LHCN-M2 (cell line): ENCODE results near the gene MRAP. TPM values are rescaled to one million over a fixed set of nuclear protein-coding genes. Genes with fewer than 3 reads are reported as not detected.

Source experiments
- DNase-seq: peaks from one replicate; pipeline ENCODE4 v3.0.0-alpha.2; 2012; ENCODE audit warnings: low read depth
- total RNA-seq: library from RNA; depleted of rRNA; stranded (reverse); fragments of >200 nt; gene quantifications from 2 replicates; pipeline ENCODE4 v1.2.3, GENCODE V29; 2014; rRNA removed

Gene MRAP
- total RNA-seq, 1 experiment from 2014 or later, result not detected

DNA sequence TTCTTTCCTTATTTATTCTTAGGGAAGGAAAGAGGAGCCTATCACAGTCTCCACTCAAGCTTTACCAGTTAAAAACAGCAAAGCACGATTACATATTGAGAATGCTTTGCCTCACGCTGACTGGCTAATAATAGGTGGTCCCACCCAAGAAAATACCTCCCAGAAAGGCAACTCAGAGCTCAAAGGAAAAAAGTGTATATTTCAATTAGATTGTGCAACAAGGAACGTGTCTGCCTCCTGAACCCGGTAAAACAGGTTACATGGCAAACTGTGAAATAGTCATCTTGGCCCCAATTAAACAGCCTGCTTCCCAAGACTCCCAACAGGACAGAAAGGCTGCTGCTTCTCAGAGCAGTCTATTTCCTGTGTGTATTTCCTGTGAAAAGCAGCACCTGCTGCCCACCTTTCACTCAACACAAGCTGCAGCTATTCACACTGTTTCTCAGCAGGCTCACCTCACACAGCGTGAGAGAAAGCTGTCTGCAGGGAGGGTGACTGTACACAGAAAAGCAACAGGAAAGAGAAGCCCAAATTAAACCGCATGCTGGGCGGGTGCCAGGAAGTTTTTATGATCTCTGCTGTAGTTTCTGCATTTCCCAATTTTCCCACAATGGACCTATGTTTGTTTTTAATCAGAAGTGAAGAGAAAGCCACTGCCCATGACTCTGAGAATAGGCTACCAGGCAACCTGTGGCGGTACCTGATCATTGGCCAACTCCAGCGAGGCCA is 50.1 kb downstream of the MRAP start:
- no peak for DNase-seq

DNA sequence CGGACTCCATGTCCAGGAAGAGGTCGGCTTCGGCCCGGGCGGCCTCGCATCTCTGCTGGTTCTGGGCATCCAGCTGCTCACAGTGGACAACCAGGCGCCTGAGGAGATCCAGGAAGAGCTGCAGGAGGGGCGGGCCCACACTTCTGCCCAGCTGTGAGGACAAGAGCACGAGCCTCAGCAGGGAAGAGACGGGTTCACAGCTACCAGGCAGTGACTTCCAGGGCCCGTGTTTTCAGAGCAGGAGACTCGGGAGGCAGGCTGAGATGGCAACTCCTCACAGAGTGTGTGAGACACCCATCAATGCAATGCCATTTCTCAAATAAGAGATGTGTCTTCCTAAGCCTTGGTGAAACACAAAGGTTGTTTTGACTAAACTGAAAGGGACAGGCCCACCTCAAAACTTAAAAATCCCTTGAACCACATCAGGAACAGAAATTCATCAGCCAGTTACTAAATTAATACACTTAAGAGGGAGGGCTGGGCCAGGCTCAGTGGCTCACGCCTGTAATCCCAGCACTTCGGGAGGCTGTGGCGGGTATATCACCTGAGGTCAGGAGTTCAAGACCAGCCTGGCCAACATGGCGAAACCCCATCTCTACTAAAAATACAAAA is 50.8 kb downstream of the MRAP start:
- DNase-seq, result no peak

DNA sequence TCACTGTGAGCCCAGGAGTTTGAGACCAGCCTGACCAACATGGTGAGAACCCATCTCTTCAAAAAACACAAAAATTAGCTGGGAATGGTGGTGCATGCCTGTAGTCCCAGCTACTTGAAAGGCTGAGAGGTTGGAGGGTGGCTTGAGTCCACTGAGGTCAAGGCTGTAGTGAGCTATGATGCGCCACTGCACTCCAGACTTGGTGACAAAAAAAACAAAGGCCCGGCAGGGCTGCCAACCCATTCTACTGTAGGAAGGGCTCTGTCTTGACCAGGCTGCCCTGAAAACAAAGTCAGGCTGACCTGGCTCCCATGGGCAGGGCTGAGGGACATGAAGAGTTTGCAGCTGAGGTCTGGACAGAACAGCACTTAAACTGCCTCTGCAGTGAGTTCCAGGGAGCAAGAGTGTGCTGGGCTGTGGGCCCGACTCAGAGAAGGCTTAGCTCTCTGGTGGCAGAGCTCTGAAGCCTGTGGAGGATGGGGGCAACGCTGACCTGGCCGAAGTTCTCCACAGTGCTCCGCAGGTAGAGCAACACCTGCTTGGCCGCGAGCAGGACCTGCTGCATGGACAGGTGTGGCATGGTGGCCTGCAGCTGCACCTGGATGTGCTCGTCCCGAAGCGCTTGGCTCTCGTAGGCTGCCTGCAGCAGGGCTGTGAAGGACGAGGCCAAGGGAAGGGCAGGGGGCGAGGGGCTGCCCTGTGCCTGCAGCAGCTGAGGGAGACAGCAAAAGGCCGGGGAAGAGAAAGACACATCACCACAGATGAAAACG is 51.7 kb downstream of the MRAP start:
- no peak for DNase-seq

DNA sequence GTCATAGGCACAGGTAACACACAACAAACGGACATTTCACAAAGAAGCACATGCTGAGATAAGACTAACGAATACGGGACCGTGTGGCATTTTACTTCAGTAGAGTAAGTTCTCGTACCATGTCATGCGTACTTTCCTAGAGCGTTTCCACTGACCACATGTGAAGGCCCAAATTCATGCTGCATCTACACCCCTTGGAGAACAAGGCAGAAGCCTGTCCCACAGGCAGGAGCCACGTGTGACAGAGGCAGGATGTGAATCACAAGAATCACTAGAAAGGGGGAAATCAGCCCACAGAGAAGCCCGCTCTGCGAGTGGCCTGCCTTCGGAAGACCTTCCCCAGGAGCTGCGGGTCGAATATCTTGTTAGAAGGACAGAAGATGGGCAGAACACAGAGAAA is 52.3 kb downstream of the MRAP start:
- DNase-seq, result no peak

DNA sequence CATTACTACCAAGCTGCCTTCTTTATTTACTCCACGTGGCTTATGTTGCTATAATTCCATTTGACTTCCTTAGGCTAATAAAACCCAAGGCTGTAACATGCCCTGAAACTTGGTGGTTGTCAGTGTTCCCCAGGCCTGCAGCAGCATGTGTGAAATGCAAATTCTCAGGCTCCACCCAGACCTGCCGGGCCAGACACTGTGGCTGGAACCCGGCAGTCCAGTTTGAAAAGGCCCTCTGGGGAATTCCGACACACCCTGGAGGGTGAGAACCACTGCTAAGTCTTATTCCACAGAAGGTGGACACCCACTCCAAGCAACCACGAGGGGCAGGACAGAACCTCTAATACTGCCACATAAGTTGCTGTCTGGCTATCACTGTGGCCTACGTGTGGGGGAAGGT is 52.8 kb downstream of the MRAP start:
- no peak for DNase-seq

DNA sequence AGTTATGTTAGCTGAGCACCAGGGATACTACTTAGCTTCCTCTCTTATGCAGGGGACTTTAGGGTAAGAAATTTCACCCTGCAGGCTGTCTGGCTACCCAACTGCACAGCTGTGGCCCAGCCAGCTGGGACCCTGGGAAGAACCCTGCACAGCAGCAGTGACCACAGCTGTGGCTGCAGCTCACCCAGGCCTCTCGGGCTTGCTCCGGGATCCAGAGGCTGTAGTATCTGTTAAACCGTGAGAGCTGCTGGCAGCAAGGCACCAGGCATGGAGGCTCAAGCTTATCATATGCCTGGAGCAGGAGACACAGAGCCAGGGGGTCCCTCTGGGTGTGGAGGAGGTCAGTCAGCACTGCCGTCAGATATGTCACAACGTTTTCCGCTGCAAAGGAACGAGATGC is 53.9 kb downstream of the MRAP start:
- no peak for DNase-seq

DNA sequence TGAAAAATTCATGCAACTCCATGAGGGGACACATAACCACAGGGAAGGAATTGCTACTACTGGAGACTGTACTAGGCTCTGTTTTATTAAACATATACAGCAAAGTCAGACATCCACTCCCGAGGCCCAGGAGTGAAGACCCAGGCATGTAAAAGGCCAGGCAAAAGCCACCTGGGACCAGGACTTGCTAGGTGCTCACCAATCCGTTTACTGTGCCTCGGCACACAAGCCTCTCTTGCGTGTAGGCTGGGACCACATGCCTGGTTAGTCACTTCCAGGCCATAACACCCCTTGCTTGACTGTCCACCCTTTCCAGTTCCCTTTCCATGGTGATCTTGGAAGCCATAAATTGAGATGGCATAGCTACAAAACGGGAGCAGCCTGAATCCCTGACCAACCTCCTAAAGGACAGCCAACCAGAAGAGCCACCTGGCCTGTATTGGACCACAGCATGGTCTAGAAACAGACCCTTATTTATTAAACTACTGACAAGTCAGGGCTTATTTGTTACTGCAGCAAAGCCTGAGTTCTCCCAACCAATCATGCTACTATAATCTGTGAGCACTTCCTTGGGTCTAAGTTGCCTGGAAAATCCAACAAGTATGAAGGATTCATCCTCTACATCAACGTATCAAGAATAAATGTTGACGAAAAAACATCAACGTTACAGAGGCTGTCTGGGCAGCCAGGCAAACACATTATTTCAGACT is 54.5 kb downstream of the MRAP start:
- no peak for DNase-seq

DNA sequence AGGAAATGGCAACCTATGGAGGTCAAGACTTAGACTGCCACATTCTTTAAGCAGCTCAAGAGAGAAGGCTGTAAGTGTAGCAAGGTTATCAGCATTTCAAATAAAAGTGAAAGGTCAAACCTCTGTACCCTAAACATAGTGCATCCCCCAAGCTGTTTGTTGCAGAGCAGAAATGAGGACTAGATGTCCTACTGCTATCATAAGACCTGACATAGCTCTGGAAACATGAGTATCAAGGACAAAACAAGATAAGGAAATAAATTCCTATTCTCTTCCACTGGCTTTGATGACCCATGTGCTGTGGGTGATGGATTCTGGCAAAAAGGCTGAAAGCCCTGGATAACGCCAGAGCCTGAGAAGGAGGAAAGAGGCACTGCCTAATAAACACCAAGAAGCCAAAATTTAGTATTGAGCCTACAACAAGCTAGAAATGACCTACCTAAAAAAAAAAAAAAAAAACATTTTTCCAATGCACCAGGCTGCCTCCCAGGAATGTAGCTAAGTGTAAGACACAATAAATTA is 58.3 kb downstream of the MRAP start:
- no peak for DNase-seq

DNA sequence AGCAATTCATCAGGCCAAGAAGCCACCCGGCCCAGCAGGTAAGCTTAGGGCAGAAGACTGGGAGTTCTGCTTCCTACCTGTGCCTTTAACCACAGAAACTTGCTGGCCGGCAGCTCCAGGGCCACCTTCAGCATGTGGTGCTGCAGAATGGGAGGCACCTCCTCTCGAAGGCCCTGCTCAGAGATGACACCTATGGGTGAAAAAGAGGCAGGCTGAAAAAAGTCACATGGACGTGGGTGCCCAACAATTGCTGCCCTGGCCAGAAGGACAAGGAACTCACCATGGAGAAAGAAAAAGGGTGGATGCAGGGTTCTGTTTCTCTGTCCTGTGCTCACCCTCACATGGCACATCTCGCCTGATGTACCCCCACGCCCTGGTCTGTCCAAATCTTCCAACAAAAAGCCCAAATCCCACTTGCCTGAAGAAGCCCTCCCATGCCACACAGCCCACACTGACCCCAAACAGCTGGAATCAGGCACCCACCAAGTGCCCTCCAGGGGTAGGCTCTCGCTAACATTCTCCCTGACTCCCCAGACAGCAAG is 61.1 kb downstream of the MRAP start:
- no peak for DNase-seq

DNA sequence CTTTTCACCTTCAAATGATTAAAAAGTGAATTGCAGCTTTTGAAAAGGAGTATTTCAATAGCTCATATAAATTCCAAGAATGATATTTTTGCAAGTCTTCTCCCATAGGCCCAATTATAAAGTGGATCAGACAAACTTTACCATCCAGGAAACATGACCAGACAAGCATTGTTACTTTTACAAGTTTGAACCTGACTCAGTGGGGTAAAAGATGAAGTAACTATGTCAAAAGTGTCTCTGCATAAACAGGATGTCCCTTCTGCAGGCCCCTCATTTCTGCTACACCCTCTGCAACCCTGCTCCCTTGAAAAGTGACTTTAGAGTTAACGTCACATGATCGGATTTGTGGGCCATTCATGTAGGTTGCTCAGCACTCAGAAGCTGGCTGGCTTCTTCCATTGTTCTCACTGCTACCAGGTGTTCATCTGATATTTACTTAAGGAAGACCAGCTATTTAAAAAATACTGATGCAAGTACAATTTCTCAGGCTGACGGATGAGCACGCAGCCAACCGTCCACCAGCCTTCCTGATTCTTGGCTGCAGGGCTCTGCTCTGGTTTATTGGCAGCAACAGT is 61.8 kb downstream of the MRAP start:
- DNase-seq, result no peak

Other genes with a start within 250 kb of the MRAP start
- 23.9 and 27.1 TPM in 2 replicates for gene MIS18A, start 19.8 kb upstream of the MRAP start, total RNA-seq
- 19.9 and 22.6 TPM in 2 replicates for gene URB1, start 94.2 kb downstream of the MRAP start, total RNA-seq
- 2.2 and 3.2 TPM in 2 replicates for gene EVA1C, start 113.9 kb downstream of the MRAP start, total RNA-seq